Upper lobe of right lung (tissue), 1 donor: Measurements from ENCODE around the gene MOV10. TPM values are rescaled to one million over a fixed set of nuclear protein-coding genes. Genes with fewer than 3 reads are reported as not detected.
A peak's percentile ranks its signal among the peaks of the same experiment; 100 is the strongest.

Experiments
- ATAC-seq: fragments of 200-7000 bp; cut with Tn5 transposase; one replicate; pipeline ENCODE4 v1.9.1; 2020; ENCODE audit warnings: mild to moderate bottlenecking, moderate library complexity
- DNase-seq: peaks from one replicate; pipeline ENCODE4 v3.0.0-alpha.2; 2020
- H3K27ac ChIP-seq: fragments of 200-600 bp; one replicate; pipeline ENCODE4 v1.8.0; 2022
- H3K27me3 ChIP-seq: fragments of 200-600 bp; one replicate; pipeline ENCODE4 v1.8.0; 2022; ENCODE audit warnings: mild to moderate bottlenecking
- H3K36me3 ChIP-seq: fragments of 200-600 bp; one replicate; pipeline ENCODE4 v1.8.0; 2022
- H3K4me1 ChIP-seq: fragments of 200-600 bp; one replicate; pipeline ENCODE4 v1.8.0; 2022
- H3K4me3 ChIP-seq: fragments of 200-600 bp; one replicate; pipeline ENCODE4 v1.8.0; 2022; ENCODE audit warnings: mild to moderate bottlenecking
- H3K9me3 ChIP-seq: fragments of 200-600 bp; one replicate; pipeline ENCODE4 v1.8.0; 2022
- CTCF ChIP-seq: fragments of 200-600 bp; IDR thresholded peaks from one replicate; pipeline ENCODE4 v1.8.0; 2022; ENCODE audit warnings: antibody characterized with exemption
- intact Hi-C: fragments of 100-400 bp; cut with DNase I; formaldehyde crosslinking; loops from one replicate; pipeline ENCODE4 v1.11.0; 2022
- total RNA-seq: library from RNA; stranded (reverse); fragmentation: NEBNext Ultra II Directional; extraction: Animal tissue kit (Norgen Biotek cat#: 25700); gene quantifications from one replicate; pipeline ENCODE4 v1.2.1, GENCODE V29; 2021
- donor health status: DM: no; HTN: yes; CAD: no; lungs with severe emphysema.

Gene MOV10
- total RNA-seq, 1 donor from 2014 or later: 62.8 TPM

GRCh38 chr1:112714313-112715263, 40.1 kb downstream of the MOV10 start:
- Histone ChIP-seq H3K4me1 (peaks cover 21% of the 10 kb centered on the region), H3K27me3 (peaks cover 6% of the 10 kb centered on the region), H3K36me3 (no peaks in the 10 kb centered on the region), H3K27ac (no peak overlapping the region), H3K4me3 (peak overlapping the region; percentile 62), H3K9me3 (no peaks in the 10 kb centered on the region)
- TF ChIP-seq CTCF: peak; percentile 13
- peak; percentile 80 for DNase-seq
- peak; percentile 0 for ATAC-seq
- intact Hi-C loops: no loop called here

- peak within 1 kb of the TSS; percentile 65 for H3K27ac ChIP-seq
- ATAC-seq (peak; percentile 89), DNase-seq (peak; percentile 100)
- no peak for TF ChIP-seq CTCF
- H3K4me1 ChIP-seq: peaks cover 21% of the 10 kb centered on the region
- no peaks in the 10 kb centered on the region for H3K9me3 ChIP-seq
- H3K27me3 ChIP-seq: peaks cover 6% of the 10 kb centered on the region
- H3K36me3 ChIP-seq: no peaks in the 10 kb centered on the region
- intact Hi-C loops: no loop called here
- H3K4me3 ChIP-seq: peak within 1 kb of the TSS; percentile 62
These were observed 41.0 kb downstream of the MOV10 start, which contains the start of gene PPM1J for GRCh38 chr1:112715264-112716053. PPM1J (minus strand) TSS chr1:112715332; CDS start chr1:112715301, 31 bp downstream.

GRCh38 chr1:112716133-112716720, 41.8 kb downstream of the MOV10 start:
- peak; percentile 95 for TF ChIP-seq CTCF

GRCh38 chr1:112717263-112717873, 42.9 kb downstream of the MOV10 start:
- H3K9me3 ChIP-seq: no peaks in the 10 kb centered on the region
- no peaks in the 10 kb centered on the region for H3K36me3 ChIP-seq
- H3K27ac ChIP-seq: no peak overlapping the region
- H3K4me1 ChIP-seq: peaks cover 21% of the 10 kb centered on the region
- intact Hi-C loops: no loop called here
- ATAC-seq (no peak), DNase-seq (no peak)
- H3K27me3 ChIP-seq: peaks cover 6% of the 10 kb centered on the region
- H3K4me3 ChIP-seq: no peak overlapping the region
- TF ChIP-seq CTCF: no peak

More at GRCh38 chr1:112716133-112716720, 41.8 kb downstream of the MOV10 start:
- H3K4me3 ChIP-seq: peak overlapping the region; percentile 62
- ATAC-seq: peak; percentile 80
- no peaks in the 10 kb centered on the region for H3K36me3 ChIP-seq
- DNase-seq: peak; percentile 88
- intact Hi-C loops: no loop called here
- no peaks in the 10 kb centered on the region for H3K9me3 ChIP-seq
- peak overlapping the region; percentile 65 for H3K27ac ChIP-seq
- peaks cover 6% of the 10 kb centered on the region for H3K27me3 ChIP-seq
- H3K4me1 ChIP-seq: peaks cover 21% of the 10 kb centered on the region
